Activated CD8-positive, alpha-beta memory T cell treated with anti-CD3 and anti-CD28 coated beads, Interleukin-2, amount 50 U/mL, for 4 hours (primary cell): ENCODE data around the gene TBC1D9B.

Source experiments
- DNase-seq: peaks from one replicate; pipeline ENCODE4 v3.0.0-alpha.2; 2020

Gene TBC1D9B

DNA sequence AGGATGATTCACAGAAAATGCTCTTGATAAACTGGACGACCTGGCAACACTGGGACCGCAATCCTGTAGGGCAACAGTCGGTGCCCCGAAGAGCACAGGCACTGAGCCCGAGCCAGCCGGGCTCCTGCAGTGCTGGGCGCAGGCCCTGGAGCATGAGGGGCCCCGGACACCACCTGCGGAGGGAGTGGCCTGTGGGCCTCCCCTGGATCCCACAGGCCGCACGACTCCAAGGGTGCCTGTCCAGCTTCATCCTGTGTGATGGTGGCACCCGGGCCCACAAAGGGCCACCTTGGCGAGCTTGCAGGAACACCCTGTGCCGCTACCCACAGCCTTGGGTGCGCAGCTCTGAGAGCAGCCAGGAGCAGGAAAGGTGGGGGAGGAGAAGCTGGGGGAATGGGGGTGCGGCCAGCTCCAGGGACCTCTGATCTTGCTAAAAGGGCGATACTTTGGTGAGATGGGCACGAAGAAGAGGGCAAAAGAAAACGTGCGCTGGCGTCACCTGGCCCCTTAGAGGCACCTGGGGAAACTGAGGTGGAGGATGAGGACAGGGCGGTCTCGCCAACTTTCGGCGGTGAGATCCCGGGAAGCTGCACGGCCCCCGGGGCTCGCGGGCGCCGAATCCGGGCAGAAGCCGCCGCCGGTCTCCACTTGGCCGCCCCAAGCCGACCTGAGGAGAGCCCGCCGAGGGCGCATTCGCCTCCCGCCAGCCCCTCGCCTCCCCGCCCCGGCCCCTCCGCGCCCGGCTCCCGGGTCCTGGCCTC lies 722 bp downstream of the TBC1D9B start:
- peak; percentile 25 for DNase-seq

DNA sequence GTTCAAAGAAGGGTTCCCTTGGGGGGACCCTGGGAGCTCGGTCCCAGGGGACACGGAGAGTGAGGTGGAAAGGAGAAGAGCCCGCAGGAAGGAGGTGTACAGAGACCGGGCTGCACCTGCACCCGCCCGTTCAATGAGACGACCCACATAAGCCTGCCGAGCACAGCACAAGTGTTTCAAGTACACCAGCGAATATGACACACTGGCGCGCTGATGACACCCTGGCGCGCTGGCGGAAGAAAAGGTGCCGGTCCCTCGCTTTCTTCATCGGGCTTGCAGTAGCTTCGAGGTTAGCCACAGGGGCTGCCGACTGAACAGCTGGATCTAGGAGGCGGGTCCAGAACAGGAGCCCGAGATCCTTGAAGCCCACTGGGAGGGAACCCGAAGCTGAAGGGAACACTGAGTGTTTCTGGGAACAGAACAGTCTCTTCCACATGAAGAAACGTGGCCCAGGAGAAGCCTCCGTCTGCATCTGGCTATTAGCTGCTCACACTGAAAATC lies 1.4 kb downstream of the TBC1D9B start:
- no peak for DNase-seq

DNA sequence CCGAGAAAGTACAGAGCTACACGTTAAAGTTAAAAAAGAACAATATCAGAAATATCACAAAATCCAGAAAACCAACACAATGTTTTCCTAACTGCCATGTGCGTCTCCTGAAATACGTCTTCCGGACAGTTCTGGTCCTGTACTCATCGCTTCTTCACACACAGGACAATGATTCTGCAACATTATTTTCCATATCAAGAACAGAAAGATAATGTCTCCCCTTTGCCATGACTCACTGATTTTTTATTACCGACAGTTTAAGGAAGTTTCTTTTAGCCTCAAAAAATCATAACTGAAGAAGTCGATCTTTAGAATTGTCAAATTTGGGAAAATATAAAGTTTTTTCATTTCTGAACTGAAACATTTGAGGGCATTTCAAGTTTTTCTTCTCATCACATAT lies 2.5 kb downstream of the TBC1D9B start:
- no peak for DNase-seq

DNA sequence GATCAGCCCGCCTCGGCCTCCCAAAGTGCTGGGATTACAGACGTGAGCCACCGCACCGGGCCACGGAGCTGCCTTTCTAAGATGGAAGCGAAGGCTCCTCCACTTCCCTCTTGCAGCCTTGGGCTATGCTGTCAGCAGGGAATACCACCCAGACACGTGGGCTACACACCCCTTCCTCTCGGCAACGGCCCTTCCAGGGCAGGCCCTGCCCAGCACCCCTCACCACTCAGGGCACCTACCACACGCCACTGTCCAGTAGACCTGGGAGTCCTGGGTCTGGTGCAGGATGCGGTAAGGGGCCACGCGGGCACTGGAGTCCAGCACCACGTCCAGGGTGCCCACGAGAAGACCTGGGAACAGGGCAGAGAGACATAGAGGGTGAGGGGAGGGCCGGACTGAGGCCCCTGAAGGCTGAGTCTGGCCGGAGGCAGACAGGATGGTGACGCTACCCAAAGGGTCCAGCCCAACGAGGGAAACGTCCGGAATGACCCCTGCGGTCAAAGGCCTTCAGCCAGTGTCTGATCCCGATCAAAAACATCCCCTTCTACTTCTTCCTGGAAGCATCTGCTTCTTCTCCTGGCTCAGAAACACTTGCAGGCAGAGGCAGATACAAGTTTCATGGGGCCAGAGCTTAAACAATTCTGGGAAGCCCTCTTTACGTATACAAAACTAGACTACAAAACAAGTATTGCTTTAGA lies 3.1 kb downstream of the TBC1D9B start:
- DNase-seq = no peak

DNA sequence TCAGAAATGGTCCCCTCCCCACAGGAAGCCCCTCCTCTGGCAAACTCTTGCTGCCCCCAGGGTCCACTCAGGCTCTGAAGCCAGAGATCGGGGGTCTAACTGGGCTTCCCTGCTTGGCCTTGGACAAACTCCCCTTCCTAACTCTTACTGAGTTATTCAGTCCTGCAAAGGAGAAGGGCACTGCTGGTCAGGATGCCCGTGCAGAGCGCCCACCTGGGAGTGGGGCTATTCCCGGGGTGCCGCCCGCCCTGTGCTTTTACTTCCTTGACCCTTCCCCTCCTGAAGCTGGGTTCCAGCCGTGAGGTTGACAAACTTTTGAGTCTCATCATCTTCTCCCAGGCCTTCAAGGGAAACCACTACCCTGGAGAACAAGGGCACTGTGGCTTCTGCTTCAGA lies 4.9 kb downstream of the TBC1D9B start:
- no peak for DNase-seq

DNA sequence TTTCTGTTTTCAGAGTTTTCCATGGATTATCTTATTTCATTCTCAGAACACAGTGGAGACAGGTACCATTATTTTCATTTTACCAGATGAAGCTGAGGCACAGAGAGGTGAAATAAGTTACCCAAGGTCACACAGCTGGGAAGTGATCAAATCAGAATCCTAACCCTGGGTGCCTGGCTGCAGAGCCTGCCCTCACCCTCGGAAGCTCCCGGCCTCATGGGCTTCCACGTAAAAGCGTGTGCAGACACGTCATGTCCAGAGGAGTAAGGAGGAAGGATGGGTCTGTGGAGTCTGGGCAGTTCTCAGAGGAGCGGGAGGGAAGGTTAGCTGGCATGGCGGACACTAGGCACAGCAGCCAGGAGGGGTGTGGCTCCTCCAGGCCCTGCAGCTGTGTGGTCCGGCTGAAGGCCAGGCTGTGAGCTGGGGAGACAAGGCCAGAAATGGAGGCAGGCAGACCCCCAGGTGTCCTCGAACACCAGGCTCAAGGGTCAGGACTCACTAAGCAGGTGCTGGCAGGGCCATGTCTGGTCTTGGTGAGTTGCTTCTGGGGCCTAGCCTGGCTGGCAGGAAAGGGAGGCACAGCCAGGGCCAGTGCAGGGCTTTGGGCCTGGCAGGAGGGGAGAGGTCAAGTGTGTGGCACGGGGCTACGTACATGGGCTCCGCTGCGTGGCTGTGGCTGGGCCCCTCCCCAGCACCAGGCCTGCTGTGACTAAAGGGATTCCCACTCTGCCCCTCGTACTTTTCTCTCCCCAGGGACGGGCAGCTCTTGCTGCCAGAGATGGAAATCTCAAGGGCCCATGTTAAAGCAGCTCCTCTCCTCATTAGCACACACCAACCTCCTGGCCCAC lies 5.6 kb downstream of the TBC1D9B start:
- DNase-seq = no peak

DNA sequence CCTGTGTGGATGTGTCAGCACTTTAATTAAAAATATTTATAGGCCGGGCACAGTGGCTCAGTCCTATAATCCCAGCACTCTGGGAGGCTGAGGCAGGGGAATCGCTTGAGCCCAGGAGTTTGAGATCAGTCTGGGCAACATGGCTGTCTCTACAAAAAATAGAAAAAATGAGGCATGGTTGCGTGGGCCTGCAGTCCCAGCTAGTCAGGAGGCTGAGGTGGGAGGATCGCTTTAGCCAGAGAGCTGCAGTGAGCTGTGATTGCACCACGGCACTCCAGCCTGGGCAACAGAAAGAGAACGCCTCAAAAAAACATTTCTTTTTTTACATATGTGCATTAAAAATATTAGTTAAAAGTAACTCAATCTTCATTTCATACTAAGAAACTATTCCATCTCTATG lies 6.2 kb downstream of the TBC1D9B start:
- no peak for DNase-seq

DNA sequence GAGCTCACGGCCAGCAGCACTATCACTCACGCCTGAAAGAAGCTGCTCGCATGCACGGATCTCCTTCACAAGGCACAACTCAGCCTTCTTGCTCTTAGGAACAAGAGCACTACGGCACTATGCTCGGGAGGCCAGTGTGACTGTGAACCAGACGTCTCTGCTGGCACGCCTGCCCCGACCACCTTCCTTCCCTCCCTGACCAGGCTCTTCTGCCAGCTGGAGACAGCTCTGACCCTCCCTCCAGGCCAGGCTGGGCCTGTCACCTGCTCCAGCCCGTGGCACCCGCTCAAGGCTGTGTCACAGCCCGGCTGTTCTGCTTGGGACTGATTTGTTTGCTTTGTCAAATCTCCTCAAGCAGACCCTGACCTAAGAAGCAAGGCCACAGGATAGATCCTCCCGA lies 7.0 kb downstream of the TBC1D9B start:
- no peak for DNase-seq

DNA sequence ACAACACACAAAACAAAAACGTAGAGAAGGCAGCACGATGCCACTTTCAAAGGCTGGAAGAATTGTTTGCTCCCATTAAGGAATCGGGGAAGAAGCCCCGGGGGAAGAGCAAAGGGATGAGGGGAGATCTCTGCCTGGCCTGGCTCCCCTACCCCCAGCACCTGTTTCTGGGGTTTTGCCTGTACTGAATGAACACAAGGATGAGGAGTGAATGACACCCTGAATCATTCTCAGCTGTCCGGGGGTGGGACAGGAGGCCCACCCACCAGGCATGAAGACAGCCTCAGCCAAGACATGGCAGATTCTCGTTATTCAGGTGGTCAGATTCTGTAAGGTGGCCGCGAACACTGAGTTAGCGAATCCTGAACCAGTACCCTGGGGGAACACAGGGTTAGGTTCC lies 7.5 kb downstream of the TBC1D9B start:
- no peak for DNase-seq

DNA sequence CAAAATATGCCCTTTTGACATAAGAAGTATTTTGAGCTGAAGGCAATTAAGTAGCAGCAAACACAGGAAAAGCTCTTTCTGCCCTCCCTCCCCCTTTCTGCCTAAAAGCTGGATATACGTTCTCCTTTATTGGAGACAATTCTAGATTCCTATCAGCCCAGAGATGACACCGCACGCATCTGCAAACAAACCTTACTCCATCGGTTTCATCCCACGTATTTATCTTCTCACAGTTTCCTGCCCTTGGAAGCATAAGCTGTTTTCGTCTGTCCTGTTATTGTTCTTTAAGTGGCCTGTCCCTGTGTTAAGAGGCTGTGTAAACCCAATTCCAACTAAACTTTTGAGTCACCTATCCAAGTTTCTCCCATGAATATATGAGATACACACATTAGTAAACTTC lies 11.8 kb downstream of the TBC1D9B start:
- DNase-seq = no peak

DNA sequence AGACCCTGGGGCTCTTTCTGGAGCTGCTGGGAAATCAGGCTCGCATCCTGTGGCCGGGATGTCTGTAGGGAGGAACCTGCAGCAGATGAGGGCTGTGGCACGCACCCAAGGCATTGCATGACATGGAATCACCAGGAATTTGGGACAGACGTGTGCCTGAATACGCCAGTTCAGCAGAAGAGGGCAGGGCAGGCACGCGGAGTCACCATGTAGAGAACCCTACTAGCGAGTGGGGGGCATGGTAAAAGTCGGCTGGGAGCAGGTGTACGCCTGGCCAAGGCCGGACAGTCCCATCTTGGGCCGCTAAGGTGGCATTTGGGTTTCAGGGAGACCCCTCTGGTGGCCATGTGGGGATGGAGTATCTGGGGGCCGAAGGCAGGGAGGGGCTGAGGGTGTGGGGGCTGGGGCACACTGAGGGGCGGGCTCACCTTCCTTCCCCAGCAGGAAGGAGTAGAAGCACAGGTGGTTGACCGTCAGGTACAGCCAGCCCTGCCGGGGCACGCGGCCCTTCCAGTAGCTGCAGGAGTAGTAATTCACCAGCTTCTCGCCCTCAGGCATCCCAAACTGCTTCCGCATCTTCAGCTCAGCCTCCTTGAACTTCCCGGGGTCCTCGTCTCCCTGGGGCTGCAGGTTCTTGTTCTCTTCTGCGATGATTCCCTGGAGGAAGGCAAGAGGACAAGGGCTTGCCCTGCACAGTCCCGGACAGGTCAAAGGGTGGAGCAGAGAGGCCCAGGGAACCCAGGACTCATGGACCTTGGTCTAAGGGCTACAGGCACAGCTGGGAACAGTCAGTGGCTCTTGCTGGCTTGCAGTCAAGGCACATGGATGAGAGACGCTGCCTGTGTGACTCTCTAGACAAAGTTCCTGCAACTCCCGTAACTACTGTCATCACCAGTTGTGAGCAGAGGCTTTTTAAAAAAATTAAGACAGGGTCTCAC lies 13.5 kb downstream of the TBC1D9B start:
- DNase-seq = no peak

DNA sequence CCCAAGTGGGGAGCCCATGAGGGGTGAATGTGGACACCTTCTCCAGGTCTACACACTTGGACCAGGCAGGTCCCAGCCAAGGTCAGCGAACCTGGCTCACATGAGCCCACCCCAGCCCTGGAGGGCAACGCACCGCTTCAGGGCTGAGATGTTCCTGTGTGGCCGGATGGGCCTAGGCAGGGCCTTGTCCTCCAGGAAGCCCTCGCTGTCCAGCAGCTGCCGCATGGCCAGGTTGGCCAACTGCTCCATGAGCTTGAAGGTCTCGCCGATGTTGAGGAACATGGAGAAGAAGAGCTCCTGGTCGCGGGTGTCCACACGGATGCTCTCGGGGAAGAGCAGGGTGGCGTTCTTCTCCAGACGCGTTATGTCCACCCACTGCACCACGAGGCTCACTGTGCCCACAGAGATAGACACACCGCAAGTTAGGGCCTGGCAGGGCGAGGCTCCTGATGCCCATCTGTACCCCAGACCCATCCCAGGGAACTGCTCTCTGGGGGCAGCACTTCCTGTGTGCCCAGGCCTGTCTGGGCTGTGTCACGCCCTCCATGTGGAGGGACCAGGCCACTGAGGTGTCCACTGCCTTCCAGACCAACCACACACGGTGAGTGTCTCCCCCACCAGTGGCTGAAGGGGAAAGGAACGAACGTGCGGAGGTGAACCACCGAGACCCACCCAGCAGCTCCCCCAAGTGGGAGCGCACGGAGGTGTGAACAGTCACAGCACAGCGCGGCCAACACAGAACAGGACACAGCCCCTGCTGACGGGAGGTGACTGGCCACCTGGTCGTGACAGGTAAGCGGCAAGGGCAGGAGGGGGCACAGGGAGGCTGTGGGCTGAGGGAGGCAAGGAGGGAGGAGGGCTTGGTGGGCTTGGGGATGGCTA lies 14.4 kb downstream of the TBC1D9B start:
- DNase-seq = no peak

DNA sequence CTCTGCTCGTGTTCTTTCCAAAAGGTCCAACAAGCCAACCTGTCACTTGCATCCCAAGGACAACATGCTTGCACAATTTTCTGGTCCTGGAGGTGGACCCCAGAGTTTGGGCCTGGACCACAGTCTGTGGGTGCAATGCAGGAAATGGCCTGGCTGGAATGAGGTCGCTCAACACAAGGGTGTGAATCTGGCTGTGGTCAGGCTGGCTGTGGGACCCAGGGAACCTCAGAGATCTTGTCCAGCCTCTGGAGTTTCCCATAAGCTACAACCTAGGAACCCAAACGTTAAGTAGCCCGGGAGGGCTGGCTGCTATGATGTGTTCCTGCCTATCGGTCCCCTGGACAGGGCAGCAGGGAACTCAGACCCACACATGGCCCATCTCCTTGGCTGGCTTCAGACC lies 15.4 kb downstream of the TBC1D9B start:
- DNase-seq = no peak

DNA sequence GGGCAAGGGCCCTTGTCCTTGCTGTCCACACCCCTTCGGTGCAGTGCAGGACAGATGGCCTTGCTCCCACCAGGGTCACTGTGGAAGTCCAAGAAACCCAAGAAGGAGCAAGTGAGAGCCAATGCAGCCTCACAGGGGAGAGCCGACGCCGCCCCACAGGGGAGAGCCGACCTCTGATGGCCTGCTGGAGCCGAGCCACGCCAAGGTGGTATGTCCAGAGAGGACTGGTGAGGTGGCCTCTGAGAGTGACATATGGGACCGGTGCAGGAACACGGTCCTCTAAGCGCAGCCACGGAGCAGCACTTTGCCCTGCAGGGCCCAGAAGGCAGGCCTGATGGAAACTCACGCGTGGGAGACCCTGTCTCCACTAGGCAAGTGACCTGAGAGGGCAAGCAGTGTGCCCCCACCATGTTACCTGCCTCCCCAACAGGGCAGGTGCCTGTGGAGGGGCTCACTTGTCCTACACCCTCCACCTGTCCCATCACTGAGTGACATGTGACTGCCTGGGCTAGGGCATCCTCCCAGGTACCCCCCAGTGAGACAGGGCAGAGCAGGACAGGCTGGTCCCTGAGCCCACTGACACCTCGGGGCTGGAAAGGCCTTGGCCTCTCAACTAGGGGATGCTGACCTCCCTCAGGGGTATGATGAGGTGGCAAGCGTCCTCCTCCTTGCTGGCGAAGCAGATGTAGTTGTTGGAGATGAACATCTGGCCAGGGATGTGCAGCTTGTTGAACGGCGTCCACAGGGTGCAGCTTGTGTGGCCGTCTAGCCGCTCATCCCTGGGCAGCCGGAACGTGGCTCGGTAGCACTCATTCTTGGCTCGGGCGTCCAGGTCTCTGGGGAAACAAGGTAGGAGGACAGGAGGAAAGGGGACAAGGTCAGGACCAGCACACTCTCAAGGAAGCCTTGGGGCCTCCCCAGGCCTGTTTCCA lies 16.7 kb downstream of the TBC1D9B start:
- no peak for DNase-seq

DNA sequence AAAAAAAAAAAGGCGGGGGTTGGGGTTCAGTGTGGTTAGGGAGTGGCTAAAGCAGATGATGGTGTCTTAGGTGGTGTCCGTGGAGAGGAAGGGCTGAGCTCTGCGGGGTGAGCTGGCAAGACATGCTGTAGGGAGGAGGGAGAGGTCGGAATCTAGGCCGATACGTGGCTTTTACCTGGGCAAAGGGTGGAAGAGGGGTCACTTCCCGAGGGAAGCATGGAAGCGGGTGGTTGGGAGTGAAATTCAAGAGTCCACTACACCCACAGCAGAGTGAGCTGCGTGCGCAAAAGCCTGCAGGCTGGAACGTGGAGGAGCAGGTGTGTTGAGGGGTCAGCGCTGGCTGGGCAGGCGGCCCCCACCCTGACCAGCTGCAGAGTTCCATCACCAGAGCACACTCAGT lies 17.8 kb downstream of the TBC1D9B start:
- DNase-seq = no peak

DNA sequence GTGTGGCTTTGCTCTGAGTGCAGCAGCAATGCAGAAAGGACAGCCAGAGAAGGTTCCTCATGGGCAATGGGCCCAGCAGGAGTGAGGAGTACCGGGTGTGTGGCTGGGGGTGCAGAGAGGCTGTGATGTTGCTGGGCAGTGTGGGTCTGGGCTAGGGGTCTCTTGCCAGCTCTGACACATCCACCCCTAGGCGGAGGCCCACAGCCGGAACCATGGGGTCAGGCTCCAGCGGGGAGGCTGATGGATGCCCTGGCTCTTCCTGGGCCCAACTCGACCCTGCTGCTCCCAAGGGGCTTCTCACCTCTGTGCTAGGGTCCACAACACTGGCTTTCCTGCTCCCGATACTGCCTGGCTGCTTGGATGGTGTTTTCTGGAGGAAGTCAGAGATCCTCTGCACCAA lies 19.9 kb downstream of the TBC1D9B start:
- no peak for DNase-seq

DNA sequence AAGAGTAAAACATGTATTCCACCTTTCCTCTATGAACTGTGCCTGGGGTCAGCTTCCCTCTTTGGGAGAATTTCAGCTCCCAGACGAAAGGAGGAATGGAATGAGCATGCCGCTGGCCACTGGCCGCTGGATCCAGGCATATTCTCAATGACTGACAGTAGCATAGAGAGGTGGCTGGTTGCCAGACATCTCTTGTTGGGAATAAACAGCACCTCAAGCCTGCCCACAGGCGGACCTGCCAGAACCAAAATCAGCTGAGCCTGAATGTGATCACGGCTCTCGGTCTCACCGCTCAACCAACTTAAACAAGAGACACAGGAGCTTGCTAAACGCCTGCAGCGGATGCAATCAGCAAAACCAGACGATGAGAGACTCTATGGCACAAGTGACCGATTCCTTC lies 20.6 kb downstream of the TBC1D9B start:
- DNase-seq = no peak

DNA sequence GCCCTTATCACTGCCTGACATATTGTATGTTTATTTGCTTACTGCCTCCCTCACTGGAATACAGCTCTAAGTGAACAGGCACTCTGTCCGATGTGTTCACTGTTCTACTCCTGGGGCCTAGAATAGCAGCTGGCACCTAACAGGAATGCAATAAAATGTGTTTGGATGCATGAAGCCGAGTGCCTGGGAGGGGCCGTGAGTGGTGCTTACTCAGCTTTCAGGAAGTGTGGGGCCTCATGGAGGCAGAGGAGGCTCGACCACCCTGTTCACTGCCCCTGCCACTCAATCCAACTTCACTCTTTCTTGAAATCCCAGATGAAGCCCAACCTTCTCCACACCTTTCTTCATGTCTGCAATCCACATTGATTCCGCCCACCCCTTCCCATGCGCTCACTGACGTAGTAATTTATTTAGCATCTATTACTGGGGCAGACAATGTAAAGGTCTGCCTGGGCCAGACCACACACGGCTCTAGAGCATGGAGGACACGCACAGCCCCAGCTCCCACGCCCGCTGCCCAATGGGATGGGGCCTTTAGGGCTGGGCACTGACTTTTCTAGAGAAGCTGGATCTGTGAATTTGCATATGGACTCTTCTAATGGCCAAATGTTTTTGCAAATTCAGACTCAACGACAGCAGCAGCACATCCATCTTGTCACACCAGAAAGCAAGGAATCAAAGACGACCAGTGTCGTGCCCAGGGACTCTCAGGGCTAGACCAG lies 21.3 kb downstream of the TBC1D9B start:
- DNase-seq = no peak

DNA sequence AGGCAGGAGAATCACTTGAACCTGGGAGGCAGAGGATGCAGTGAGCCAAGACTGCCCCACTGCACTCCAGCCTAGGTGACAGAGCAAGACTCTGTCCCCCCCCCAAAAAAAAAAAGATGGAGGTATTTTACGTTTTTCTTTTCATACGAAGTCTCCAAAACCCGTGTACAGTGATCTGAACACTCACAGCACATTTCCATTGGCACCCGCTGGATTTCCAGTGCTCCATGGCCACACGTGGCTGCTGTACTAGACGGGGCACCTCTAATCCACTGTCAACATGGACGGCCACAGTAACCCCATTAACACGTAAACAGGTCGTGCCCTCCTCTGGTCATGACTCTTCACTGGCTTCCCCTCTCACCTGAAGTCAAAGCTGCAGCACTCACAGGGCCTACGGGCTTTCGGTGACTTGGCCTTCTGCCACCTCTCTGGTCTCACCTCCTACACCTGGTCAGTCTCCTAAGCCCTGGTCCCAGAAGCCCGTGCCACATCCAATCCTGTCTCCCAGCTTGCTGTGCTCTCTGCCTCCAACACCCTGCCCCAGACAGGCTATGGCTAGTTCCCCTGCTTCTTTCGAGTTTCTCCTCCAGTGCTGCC lies 22.1 kb downstream of the TBC1D9B start:
- DNase-seq = no peak
